Loucy (cell line): ENCODE results near the gene GNB3.
"Not testable (repeated sequence)": the region's sequence is repeated elsewhere in the genome, so short reads cannot be mapped to it uniquely, and the experiment has no call there.

Experiments
- H2AFZ ChIP-seq: fragments of 200-600 bp; sonication (generic); 2 replicates; pipeline ENCODE4 v1.6.0; 2016; ENCODE audit warnings: antibody characterized with exemption, mild to moderate bottlenecking, low read length, moderate library complexity
- H3F3A ChIP-seq: fragments of 200-600 bp; 2 replicates; pipeline ENCODE4 v1.6.0; 2016; ENCODE audit warnings: antibody characterized with exemption, low read depth, mild to moderate bottlenecking
- H3K27me3 ChIP-seq: fragments of 200-600 bp; sonication (generic); 2 replicates; pipeline ENCODE4 v1.6.1; 2014; ENCODE audit warnings: low read length, mild to moderate bottlenecking; ENCODE audit not compliant: insufficient read depth, poor library complexity, severe bottlenecking
- H3K36me3 ChIP-seq: fragments of 200-600 bp; sonication (generic); 2 replicates; pipeline ENCODE4 v1.6.1; 2016; ENCODE audit warnings: low read length; ENCODE audit not compliant: insufficient read depth
- H3K4me1 ChIP-seq: fragments of 200-600 bp; sonication (generic); 2 replicates; pipeline ENCODE4 v1.5.1; 2014; ENCODE audit warnings: low read length, mild to moderate bottlenecking; ENCODE audit not compliant: insufficient read depth, poor library complexity, severe bottlenecking
- H3K4me2 ChIP-seq: fragments of 200-600 bp; sonication (generic); 2 replicates; pipeline ENCODE4 v1.6.0; 2014; ENCODE audit warnings: antibody characterized with exemption, low read length, low read depth, mild to moderate bottlenecking; ENCODE audit not compliant: poor library complexity, severe bottlenecking
- H3K4me3 ChIP-seq: fragments of 200-600 bp; sonication (generic); 2 replicates; pipeline ENCODE4 v1.5.1; 2014; ENCODE audit warnings: low read length, mild to moderate bottlenecking, mixed read lengths; ENCODE audit not compliant: poor library complexity, severe bottlenecking
- H3K79me2 ChIP-seq: fragments of 200-600 bp; sonication (generic); 2 replicates; pipeline ENCODE4 v1.6.1; 2014; ENCODE audit warnings: low read length; ENCODE audit not compliant: insufficient read depth
- H3K9ac ChIP-seq: fragments of 200-600 bp; sonication (generic); 2 replicates; pipeline ENCODE4 v1.6.0; 2014; ENCODE audit warnings: mild to moderate bottlenecking, low read depth, low read length, moderate library complexity; ENCODE audit not compliant: poor library complexity, severe bottlenecking
- H3K9me2 ChIP-seq: fragments of 200-600 bp; sonication (generic); replicated peaks from 2 replicates; pipeline ENCODE4 v1.6.1; 2016; ENCODE audit warnings: low read depth, low read length, mixed read lengths
- H3K9me3 ChIP-seq: fragments of 200-600 bp; sonication (generic); 2 replicates; pipeline ENCODE4 v1.6.1; 2014; ENCODE audit warnings: mild to moderate bottlenecking, antibody characterized with exemption, low read length, low read depth; ENCODE audit not compliant: insufficient read depth
- H4K20me1 ChIP-seq: fragments of 200-600 bp; sonication (generic); 2 replicates; pipeline ENCODE4 v1.6.0; 2014; ENCODE audit warnings: antibody characterized with exemption, low read length, mild to moderate bottlenecking; ENCODE audit not compliant: insufficient read depth, poor library complexity, severe bottlenecking
- EZH2phosphoT487 ChIP-seq: fragments of 200-600 bp; IDR thresholded peaks from 2 replicates; pipeline ENCODE4 v1.6.1; 2018; ENCODE audit warnings: antibody characterized with exemption, mild to moderate bottlenecking, moderate library complexity, borderline replicate concordance
- TF ChIP-seq, protein P1 (sequence below): fragments of 200-600 bp; sonication (generic); conservative IDR thresholded peaks from 2 replicates; pipeline ENCODE4 v1.5.1; 2014; ENCODE audit warnings: mild to moderate bottlenecking, antibody characterized with exemption, low read length

GNB3 gene

GRCh38 chr12:6869049-6870021 lies 28.6 kb downstream of the GNB3 start:
- H3K4me1 ChIP-seq: peaks cover 38% of the 10 kb centered on the region
- H3K4me3 ChIP-seq: peak overlapping the region; percentile 94
- TF ChIP-seq EZH2phosphoT487: no peak
- TF ChIP-seq, protein P1, sequence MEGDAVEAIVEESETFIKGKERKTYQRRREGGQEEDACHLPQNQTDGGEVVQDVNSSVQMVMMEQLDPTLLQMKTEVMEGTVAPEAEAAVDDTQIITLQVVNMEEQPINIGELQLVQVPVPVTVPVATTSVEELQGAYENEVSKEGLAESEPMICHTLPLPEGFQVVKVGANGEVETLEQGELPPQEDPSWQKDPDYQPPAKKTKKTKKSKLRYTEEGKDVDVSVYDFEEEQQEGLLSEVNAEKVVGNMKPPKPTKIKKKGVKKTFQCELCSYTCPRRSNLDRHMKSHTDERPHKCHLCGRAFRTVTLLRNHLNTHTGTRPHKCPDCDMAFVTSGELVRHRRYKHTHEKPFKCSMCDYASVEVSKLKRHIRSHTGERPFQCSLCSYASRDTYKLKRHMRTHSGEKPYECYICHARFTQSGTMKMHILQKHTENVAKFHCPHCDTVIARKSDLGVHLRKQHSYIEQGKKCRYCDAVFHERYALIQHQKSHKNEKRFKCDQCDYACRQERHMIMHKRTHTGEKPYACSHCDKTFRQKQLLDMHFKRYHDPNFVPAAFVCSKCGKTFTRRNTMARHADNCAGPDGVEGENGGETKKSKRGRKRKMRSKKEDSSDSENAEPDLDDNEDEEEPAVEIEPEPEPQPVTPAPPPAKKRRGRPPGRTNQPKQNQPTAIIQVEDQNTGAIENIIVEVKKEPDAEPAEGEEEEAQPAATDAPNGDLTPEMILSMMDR: peak; percentile 80
- peaks cover 4% of the 10 kb centered on the region for H3K27me3 ChIP-seq
- H3F3A ChIP-seq: peaks cover 5% of the 10 kb centered on the region; the same call in 1 of the 2 replicates
- H4K20me1 ChIP-seq: peaks cover 51% of the 10 kb centered on the region
- H3K79me2 ChIP-seq: peaks cover 63% of the 10 kb centered on the region
- H3K36me3 ChIP-seq: peaks cover 36% of the 10 kb centered on the region; the same call in 1 of the 2 replicates
- no peaks in the 10 kb centered on the region for H3K9me3 ChIP-seq
- peak overlapping the region; percentile 97 for H3K9ac ChIP-seq
- H2AFZ ChIP-seq: no peak overlapping the region
- no peaks in the 10 kb centered on the region for H3K9me2 ChIP-seq
- peak overlapping the region; percentile 98 for H3K4me2 ChIP-seq

GRCh38 chr12:6870304-6870703 lies 29.6 kb downstream of the GNB3 start:
- H3K4me1 ChIP-seq: peaks cover 42% of the 10 kb centered on the region
- peaks cover 51% of the 10 kb centered on the region for H4K20me1 ChIP-seq
- peaks cover 27% of the 10 kb centered on the region; the same call in 1 of the 2 replicates for H3K36me3 ChIP-seq
- H3K27me3 ChIP-seq, H3F3A ChIP-seq, H3K9me2 ChIP-seq, H2AFZ ChIP-seq, H3K9me3 ChIP-seq: not testable (repeated sequence)
- H3K9ac ChIP-seq: peak overlapping the region; percentile 92
- peak overlapping the region; percentile 98 for H3K4me2 ChIP-seq
- peak overlapping the region; percentile 94 for H3K4me3 ChIP-seq
- peaks cover 67% of the 10 kb centered on the region for H3K79me2 ChIP-seq

DNA sequence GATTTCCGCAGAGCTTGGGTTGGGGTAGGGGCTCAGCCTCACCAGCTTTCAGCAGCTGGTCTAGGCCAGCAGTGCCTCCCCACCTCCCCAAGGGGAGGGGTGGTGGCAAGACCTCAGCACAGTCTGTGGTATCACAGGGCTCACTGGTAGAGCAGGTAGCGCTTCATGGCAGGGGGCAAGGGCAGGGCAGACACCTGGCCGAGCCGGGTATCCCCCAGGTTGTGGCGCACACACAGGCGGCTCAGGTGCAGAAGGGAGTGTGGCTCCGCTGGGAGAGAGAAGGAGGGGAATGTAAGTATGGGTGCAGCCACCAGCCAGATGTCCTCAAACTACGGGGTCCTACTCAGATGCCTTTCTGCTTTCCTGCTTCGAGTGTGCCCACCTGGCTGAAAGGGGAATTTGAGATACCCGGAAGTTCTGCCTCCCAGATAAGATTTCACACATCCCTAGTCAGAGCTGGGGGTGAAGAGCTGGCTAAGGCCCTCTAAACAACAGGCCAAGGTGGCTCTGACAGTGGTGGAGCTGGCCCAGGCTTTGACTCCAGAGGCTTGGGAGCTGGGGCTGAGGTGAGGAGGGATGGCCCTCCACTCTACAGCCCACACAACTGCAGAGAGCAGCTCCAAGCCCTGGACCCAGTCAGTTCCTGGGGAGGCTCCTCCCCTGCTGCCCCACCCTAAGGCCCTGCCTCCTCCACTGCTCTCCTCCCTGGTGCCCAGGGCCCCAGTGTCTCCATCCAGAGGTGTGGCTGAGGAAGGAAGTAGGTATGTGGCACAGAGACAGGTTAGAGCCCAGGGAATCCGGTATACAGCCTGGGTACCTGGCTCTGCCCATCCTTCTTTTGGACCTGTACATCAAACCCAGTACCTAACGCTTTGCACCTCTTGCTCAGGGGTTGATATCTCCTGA lies 30.6 kb downstream of the GNB3 start:
- H3K4me2 ChIP-seq: peak overlapping the region; percentile 98
- H3K9me2 ChIP-seq: no peaks in the 10 kb centered on the region
- TF ChIP-seq, protein P1: no peak
- TF ChIP-seq EZH2phosphoT487: no peak
- H3K79me2 ChIP-seq: peaks cover 67% of the 10 kb centered on the region
- peaks cover 25% of the 10 kb centered on the region; the same call in 1 of the 2 replicates for H3K36me3 ChIP-seq
- peaks cover 4% of the 10 kb centered on the region for H3K27me3 ChIP-seq
- peaks cover 5% of the 10 kb centered on the region; the same call in 1 of the 2 replicates for H3F3A ChIP-seq
- peaks cover 42% of the 10 kb centered on the region for H3K4me1 ChIP-seq
- peak overlapping the region; percentile 94 for H3K4me3 ChIP-seq
- H3K9ac ChIP-seq: peak overlapping the region; percentile 92
- H3K9me3 ChIP-seq: no peaks in the 10 kb centered on the region
- no peak overlapping the region for H2AFZ ChIP-seq
- peaks cover 51% of the 10 kb centered on the region for H4K20me1 ChIP-seq
